HS-5 (cell line): ENCODE data around the gene POLR2E.
A peak's percentile ranks its signal among the peaks of the same experiment; 100 is the strongest.

ENCODE experiments used
- DNase-seq: peaks from one replicate; pipeline ENCODE4 v3.0.0-alpha.2; 2012; ENCODE audit warnings: low read depth

The POLR2E gene

DNA sequence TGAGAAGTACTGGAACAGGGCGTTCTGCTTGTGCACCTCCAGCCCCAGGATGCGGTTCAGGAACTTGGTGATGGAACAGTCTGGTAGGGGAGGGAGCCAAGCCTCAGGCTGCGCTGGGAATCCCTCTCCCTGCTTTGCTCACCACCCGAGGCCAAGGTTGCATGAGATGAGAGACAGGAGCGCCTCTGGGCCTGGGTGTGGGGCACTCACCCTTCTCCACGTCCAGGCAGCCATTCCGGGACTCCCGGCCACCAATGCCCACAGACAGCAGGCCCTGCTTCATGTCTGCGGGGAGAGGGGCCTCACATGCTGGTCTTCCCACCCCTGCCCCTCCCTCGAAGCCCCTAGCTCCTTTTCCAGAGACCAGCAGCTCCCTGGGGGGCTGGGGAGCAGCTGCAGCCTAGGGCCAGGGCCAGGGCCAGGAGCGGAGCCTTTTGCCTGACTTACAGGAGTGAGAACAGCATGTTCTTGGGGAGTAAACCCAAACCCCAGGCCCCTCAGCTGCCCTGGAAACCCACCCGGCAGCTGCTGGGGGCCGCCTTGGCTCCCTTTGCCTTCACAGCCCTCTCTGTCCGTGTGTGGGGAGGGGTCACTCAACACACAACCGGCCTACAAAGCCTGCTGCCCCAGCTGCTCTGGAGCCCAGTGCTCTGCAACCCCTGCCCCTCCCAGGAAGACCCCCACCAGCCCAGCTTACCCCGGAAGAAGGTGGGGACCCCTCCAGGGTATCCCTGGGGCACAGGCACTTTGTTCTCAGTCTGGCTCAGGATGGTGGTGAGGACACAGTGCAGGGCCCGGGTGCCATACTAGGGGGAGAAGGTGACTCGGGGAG is 15.8 kb upstream of the POLR2E start:
- no peak for DNase-seq

DNA sequence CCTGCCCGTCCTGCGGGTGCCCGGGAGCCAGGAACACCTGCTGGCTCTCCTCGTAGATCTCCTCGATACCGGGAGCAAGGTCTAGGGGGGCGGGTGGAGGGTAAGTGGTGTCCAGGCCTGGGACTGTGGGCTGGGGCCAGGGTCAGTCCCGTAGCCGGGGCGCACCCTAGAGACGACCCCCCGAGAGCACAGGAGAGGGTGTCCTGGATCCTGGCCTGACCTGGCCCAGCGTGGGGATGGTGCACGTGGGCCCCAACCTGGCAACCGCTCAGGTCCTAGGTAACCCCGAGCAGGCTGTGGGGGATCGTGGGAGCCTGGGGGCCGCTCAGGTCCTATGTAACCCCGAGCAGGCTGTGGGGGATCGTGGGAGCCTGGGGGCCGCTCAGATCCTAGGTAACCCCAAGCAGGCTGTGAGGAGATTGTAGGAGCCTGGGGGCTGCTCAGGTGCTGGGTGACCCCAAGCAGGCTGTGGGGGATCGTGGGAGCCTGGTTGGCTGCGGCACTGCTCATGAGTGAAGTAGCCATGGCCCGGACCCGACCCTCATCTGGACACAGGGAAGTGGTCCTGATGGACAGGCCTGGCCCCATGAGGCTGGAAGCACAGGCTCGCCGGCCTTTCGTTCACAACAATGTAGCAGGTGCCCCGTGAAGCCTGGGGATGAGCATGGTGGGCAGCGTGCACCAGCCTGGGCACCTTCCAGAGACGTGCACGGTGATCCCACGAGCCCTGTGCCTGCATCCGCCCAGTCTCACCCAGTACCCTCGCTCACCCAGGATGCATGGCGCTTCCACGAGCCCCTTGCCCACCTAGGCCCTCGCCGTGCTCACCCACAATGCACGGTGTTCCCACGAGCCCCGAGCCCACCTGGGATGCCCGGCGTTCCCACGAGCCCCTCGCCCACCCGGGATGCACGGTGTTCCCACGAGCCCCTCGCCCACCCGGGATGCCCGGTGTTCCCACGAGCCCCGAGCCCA is 14.8 kb upstream of the POLR2E start:
- no peak for DNase-seq

- DNase-seq = no peak
Measured at GRCh38 chr19:1109032-1109551, 13.9 kb upstream of the POLR2E start.

DNA sequence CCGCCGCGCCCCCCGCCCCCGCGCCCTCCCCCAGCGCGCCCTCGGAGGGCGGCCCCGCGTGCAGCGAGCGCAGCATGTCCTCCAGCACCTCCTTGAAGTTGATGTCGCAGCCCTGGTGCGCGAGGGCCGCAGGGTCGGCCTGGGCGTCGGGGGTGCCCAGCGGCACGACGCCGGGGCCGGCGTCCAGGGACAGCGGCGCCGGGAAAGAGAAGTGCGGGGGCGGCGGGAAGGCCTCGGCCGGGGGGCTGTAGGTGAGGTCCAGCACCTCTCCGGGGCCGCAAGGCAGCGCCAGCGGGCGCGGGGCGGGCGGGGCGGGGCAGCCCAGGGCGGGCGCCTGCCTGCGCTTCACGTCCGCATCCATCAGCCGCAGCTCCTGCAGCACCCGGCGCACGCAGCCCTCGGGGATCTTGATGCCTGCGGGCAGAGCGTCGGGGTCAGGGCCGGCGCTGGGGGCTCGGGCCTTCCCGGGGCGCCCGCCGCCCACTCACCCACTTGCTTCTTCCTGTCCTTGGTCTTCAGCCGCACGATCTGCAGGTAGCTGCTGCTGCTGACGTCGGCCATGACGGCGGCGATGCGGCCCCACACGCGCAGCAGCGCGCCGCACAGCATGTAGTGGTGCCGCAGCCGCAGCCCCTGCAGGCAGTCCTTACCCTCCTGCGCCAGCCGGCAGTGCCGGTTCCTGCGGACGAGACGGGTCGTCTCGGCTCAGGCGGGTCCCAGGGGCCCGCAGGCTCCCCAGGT is 13.3 kb upstream of the POLR2E start:
- DNase-seq = no peak

GRCh38 chr19:1107661-1108261 is 12.6 kb upstream of the POLR2E start:
- no peak for DNase-seq

DNA sequence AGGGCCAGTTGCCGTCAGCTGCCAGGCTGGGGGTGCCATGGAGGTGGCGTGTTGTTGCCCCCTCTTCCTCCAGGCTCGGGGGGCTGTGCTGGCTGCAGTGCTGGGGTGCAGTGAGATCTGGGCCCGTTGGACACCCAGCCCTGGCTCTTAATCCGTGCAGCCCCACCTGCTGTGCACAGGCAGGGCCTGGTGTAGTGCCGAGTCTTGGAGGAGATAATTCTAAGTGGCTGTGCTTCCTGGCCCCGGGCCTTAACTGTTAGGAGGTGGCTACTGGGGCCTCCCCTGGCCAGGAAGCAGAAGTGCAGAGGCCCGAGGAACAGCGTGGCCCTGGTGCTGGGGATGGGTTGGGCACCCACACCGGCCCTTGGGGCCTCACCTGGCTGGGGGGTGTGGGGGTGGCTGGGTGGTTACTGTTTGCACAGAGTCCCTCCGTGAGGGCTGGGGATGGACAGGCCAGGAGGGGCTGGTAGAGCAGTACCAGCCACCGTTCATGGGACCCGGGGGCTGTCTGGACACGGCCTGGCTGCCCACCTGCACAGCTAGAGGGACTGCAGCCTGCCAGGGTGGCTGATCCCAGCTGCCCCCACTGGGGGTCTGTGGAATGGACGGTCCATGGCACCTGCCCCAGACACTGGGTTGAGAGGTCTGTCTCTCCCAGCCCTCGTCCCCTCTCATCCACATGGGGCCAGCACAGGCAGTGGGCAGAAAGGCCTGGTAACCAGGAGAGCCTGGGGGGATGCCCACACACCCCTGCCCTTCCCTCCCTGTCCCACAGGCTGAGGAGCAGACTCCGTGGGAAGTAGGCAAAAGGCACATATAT is 11.9 kb upstream of the POLR2E start:
- DNase-seq = no peak

DNA sequence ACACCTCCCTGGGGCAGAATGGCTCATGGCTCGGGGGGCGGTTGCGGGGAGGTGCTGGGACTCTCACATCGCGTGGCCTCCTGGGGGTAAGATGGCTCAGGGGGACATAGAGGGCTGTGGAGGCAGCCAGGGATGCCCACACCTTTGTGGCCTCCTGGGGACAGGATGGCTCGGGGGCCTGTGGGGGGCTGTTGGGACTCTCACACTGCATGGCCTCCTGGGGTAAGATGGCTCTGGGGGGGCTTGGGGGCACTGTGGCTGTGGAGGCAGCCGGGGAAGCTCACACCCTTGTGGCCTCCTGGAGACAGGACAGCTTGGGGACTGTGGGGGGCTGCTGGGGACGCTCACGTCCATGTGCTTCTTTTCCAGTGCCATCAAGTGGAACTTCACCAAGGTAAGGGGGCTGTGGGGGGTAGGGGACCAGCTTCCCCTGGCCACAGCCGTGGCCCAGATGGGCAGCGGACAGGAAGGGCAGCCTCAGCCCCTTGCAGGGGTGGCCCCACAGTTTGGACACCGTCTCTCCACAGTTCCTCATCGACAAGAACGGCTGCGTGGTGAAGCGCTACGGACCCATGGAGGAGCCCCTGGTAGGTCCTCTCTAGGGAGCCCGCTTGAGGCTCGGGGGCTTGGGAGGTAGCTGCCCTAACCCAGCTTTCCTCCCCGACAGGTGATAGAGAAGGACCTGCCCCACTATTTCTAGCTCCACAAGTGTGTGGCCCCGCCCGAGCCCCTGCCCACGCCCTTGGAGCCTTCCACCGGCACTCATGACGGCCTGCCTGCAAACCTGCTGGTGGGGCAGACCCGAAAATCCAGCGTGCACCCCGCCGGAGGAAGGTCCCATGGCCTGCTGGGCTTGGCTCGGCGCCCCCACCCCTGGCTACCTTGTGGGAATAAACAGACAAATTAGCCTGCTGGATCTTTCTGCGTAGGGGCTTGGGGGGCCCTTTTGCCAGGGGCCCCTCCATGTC is 11.0 kb upstream of the POLR2E start:
- no peak for DNase-seq

GRCh38 chr19:1105008-1105872 is 10.1 kb upstream of the POLR2E start:
- no peak for DNase-seq

- DNase-seq = no peak
Measured at GRCh38 chr19:1104311-1105007, 9.3 kb upstream of the POLR2E start.

- DNase-seq = peak; percentile 88
Measured at GRCh38 chr19:1103708-1104310, 8.6 kb upstream of the POLR2E start, which contains the start of gene GPX4. Gene GPX4 (plus strand): TSS chr19:1103994. CDS start chr19:1104044, 50 bp downstream.

- no peak for DNase-seq
Measured at GRCh38 chr19:1103132-1103707, 8.0 kb upstream of the POLR2E start.

DNA sequence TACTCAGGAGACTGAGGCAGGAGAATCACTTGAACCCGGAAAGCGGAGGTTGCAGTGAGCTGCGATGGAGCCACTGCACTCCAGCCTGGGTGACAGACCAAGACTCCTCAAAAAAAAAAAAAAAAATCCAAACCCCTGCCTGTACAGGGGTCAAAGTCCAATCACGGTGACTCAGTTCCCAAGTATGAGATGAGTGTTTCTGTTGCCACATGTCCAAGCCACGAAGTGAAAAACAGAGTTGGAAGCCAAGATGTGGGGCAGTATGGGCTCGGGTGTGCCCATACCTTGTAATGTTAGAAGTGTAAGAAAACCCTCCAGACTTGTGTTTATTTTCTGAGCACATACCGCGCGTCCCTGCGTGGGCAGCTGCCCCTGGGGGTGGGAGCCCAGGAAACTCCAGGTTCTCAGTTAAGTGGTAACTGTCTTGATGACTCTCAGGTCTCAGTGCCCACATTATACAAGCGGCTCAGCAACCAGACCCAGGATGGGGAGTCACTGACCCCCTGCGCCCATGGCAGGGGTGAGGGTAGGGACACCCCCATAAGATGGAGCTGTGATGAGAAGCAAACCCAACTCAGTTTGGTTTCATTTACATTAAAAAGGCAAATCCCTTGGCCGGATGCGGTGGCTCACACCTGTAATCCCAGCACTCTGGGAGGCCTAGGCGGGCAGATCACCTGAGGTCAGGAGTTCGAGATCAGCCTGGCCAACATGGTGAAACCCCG is 7.4 kb upstream of the POLR2E start:
- peak; percentile 97 for DNase-seq

- no peak for DNase-seq
Measured at GRCh38 chr19:1101337-1101698, 6.1 kb upstream of the POLR2E start.

DNA sequence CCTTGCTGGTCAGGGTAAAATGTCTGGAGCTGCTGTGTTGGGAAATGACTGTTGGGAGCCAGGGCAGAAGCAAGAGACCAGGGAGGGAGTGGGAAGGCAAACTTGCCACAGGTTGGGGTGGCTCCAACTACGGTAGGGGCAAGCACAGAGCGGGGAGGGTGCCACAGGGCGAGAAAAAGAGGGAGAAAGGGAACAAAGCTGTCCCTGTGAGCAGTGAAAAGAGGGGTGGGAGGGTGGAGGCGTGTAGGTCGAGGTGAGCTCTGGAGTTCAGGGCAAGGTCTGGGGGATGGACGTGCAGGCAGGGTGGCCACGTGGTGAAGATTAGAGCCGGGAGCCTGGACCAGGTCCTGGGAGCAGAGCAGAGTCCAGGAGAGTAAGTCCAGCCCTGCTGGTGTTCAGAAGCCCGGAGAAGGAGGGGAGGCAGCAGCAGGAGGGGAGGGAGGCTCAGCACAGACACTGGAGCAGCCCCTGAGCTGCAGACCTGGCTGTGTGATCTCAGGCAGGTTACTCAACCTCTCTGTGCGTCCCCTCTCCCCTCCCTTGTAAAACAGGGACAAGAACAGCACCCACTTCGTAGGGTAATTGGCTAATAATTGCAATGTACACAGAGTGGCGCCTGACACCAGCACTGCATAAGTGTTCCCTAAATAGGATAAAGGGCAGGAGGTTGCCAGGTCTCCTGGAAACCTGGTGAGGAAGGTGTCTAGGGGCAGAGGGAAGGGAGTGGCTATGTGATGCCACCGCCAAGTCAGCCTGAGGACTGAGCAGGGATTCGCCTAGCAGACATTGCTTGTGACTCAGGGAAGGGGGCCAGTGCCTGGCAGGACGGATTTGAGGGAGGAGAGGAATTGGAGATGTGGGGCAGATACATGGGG is 3.2 kb upstream of the POLR2E start:
- DNase-seq = no peak

- no peak for DNase-seq
Measured at GRCh38 chr19:1097810-1098176, 2.6 kb upstream of the POLR2E start.

- no peak for DNase-seq
Measured at GRCh38 chr19:1094655-1094977, 559 bp downstream of the POLR2E start.
